Testis (tissue), 3 donors: Measurements from ENCODE around the gene CRABP2. TPM values are rescaled to one million over a fixed set of nuclear protein-coding genes. Genes with fewer than 3 reads are reported as not detected.

Source experiments
- DNase-seq: peaks from one replicate; pipeline ENCODE4 v3.0.0-alpha.2; 2019
- H3K27ac ChIP-seq, 2 donors: fragments of 200-600 bp; sonication (generic); one replicate each; pipeline ENCODE4 v1.5.1; 2019
- H3K27me3 ChIP-seq: fragments of 200-600 bp; sonication (generic); one replicate; pipeline ENCODE4 v1.5.1; 2019
- H3K36me3 ChIP-seq: fragments of 200-600 bp; sonication (generic); one replicate; pipeline ENCODE4 v1.5.1; 2017; ENCODE audit warnings: low read depth; ENCODE audit errors: missing control alignments
- H3K4me1 ChIP-seq: fragments of 200-600 bp; sonication (generic); one replicate; pipeline ENCODE4 v1.5.1; 2019
- H3K4me3 ChIP-seq, 2 donors: fragments of 200-600 bp; sonication (generic); one replicate each; pipeline ENCODE4 v1.5.1; 2017 to 2019
- H3K9me3 ChIP-seq: fragments of 200-600 bp; sonication (generic); one replicate; pipeline ENCODE4 v1.5.1; 2017
- POLR2A ChIP-seq: fragments of 450-650 bp; IDR thresholded peaks from one replicate; pipeline ENCODE4 v1.6.1; 2017; ENCODE audit warnings: antibody characterized with exemption, mild to moderate bottlenecking, moderate library complexity
- WGBS, 2 donors: methylation state at CpG; one replicate each; pipeline ENCODE4 v1.1.5; 2018; 5-methylcytosine and 5-hydroxymethylcytosine counted together
- intact Hi-C: fragments of 100-400 bp; cut with DNase I; formaldehyde crosslinking; loops from one replicate; pipeline ENCODE4 v1.15.1; 2023; ENCODE audit warnings: low total_unique reads
- polyA plus RNA-seq: library from polyadenylated mRNA; stranded (reverse); fragments of 350-450 nt; fragmentation: Illumina TruSeq; extraction: RNeasy Lipid Tissue Mini Kit (QIAGEN cat#74804); gene quantifications from one replicate; pipeline ENCODE4 v1.2.3, GENCODE V29; 2014; ENCODE audit warnings: low read depth, low replicate concordance; ENCODE audit not compliant: insufficient read depth
- total RNA-seq, 2 donors: library from RNA; depleted of rRNA; stranded (reverse); fragments of >200 nt; gene quantifications; one replicate each; pipeline ENCODE4 v1.2.3, GENCODE V29; 2016
- TF ChIP-seq, protein P1 (sequence below), 3 experiments: fragments of 450-650 bp in 2 of 3; fragments of 200-600 bp in 1 of 3; sonication (generic) in 1 of 3; IDR thresholded peaks; one replicate each; pipeline ENCODE4 v1.5.1; 2016 to 2019; ENCODE audit warnings: antibody characterized with exemption in 3 of 3, mild to moderate bottlenecking in 2 of 3, moderate library complexity in 1 of 3

CRABP2 gene
- total and polyA plus RNA-seq, 3 donors from 2014 or later: 2.1 to 21.0 (median 6.8) TPM

GRCh38 chr1:156677616-156678596, 27.5 kb downstream of the CRABP2 start:
- Histone ChIP-seq H3K27ac (peak overlapping the region in 1 of 2 donors; percentile 4), H3K4me1 (peaks cover 21% of the 10 kb centered on the region), H3K36me3 (no peaks in the 10 kb centered on the region), H3K27me3 (no peaks in the 10 kb centered on the region), H3K4me3 (peak overlapping the region; percentile 43 to 71), H3K9me3 (no peaks in the 10 kb centered on the region)
- peak; percentile 79 for DNase-seq
- intact Hi-C loops: no loop called here
- WGBS, 2 donors: 3 to 5% methylated on average over 22 of the region's 22 CpGs
- TF ChIP-seq, protein P1, sequence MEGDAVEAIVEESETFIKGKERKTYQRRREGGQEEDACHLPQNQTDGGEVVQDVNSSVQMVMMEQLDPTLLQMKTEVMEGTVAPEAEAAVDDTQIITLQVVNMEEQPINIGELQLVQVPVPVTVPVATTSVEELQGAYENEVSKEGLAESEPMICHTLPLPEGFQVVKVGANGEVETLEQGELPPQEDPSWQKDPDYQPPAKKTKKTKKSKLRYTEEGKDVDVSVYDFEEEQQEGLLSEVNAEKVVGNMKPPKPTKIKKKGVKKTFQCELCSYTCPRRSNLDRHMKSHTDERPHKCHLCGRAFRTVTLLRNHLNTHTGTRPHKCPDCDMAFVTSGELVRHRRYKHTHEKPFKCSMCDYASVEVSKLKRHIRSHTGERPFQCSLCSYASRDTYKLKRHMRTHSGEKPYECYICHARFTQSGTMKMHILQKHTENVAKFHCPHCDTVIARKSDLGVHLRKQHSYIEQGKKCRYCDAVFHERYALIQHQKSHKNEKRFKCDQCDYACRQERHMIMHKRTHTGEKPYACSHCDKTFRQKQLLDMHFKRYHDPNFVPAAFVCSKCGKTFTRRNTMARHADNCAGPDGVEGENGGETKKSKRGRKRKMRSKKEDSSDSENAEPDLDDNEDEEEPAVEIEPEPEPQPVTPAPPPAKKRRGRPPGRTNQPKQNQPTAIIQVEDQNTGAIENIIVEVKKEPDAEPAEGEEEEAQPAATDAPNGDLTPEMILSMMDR (IDR thresholded peaks at IDR 0.05): peak; percentile 77 to 94 (median 91)
- TF ChIP-seq POLR2A: no peak

GRCh38 chr1:156676820-156677615, 28.4 kb downstream of the CRABP2 start, which contains the start of gene NES:
NES (minus strand) TSS chr1:156677407; CDS start chr1:156677264, 143 bp downstream.
- peaks cover 21% of the 10 kb centered on the region for H3K4me1 ChIP-seq
- peak within 1 kb of the TSS; percentile 79 to 80 for H3K27ac ChIP-seq
- DNase-seq: peak; percentile 79
- TF ChIP-seq POLR2A: no peak
- TF ChIP-seq, protein P1 (IDR thresholded peaks at IDR 0.05): no peak
- intact Hi-C loops: no loop called here
- no peaks in the 10 kb centered on the region for H3K36me3 ChIP-seq
- H3K9me3 ChIP-seq: no peaks in the 10 kb centered on the region
- no peaks in the 10 kb centered on the region for H3K27me3 ChIP-seq
- peak within 1 kb of the TSS; percentile 43 to 71 for H3K4me3 ChIP-seq
- 0 to 6% methylated on average over 19 to 57 of the region's 70 CpGs for WGBS, 2 donors

- DNase-seq: peak; percentile 33
- peak overlapping the region; percentile 79 to 80 for H3K27ac ChIP-seq
- H3K27me3 ChIP-seq: no peaks in the 10 kb centered on the region
- intact Hi-C loops: no loop called here
- H3K9me3 ChIP-seq: no peaks in the 10 kb centered on the region
- H3K4me1 ChIP-seq: peaks cover 21% of the 10 kb centered on the region
- WGBS, 2 donors: 19 to 27% methylated on average over 8 to 49 of the region's 49 CpGs
- TF ChIP-seq POLR2A: no peak
- TF ChIP-seq, protein P1 (IDR thresholded peaks at IDR 0.05): no peak
- no peaks in the 10 kb centered on the region for H3K36me3 ChIP-seq
- H3K4me3 ChIP-seq: peak overlapping the region; percentile 43 to 71
Observed at GRCh38 chr1:156676114-156676819, 29.1 kb downstream of the CRABP2 start.

- Histone ChIP-seq H3K36me3 (no peaks in the 10 kb centered on the region), H3K4me3 (peak overlapping the region in 1 of 2 donors; percentile 71), H3K9me3 (no peaks in the 10 kb centered on the region), H3K27me3 (no peaks in the 10 kb centered on the region), H3K4me1 (peaks cover 21% of the 10 kb centered on the region), H3K27ac (peak overlapping the region; percentile 79 to 80)
- 33 to 58% methylated on average over 10 to 18 of the region's 18 CpGs for WGBS, 2 donors
- DNase-seq: peak; percentile 42
- no peak for TF ChIP-seq POLR2A
- TF ChIP-seq, protein P1 (IDR thresholded peaks at IDR 0.05): no peak
- intact Hi-C loops: no loop called here
Observed at GRCh38 chr1:156675210-156676113, 29.9 kb downstream of the CRABP2 start.
